Mammary microvascular endothelial cell (primary cell): Measurements from ENCODE around the gene NSA2. TPM values are rescaled to one million over a fixed set of nuclear protein-coding genes. Genes with fewer than 3 reads are reported as not detected.

Experiments
- total RNA-seq: library from RNA; depleted of rRNA; stranded (reverse); fragments of >200 nt; gene quantifications from 2 replicates; pipeline ENCODE4 v1.2.3, GENCODE V29; 2015

Gene NSA2
- total RNA-seq, result 94.1 and 101 TPM in 2 replicates

GRCh38 chr5:74766849-74767578 is at the start of gene NSA2, which contains the start of gene GFM2:
TSS of gene NSA2 (plus strand) at chr5:74767249. CDS start at chr5:74767361, 112 bp downstream.
TSS of gene GFM2 (minus strand) at chr5:74767117. CDS start at chr5:74763742, 3,375 bp downstream.

Other genes starting within 250 kb of the NSA2 start
- 21.9 and 41.7 TPM in 2 replicates for gene ENC1, start 126.5 kb upstream of the NSA2 start, total RNA-seq
- gene HEXB, start 82.0 kb upstream of the NSA2 start, total RNA-seq, result 193 and 195 TPM in 2 replicates
- gene GFM2, start 132 bp upstream of the NSA2 start, total RNA-seq, result 27.4 and 27.6 TPM in 2 replicates
- gene FAM169A, start 99.1 kb downstream of the NSA2 start, total RNA-seq, result 1.5 and 2.8 TPM in 2 replicates